CD4-positive, alpha-beta T cell treated with Interleukin-15 for 4 hours (primary cell): ENCODE results near the gene SNRNP70.

ENCODE experiments used
- DNase-seq: peaks from one replicate; pipeline ENCODE4 v3.0.0-alpha.2; 2020; ENCODE audit warnings: low spot score

The SNRNP70 gene

DNA sequence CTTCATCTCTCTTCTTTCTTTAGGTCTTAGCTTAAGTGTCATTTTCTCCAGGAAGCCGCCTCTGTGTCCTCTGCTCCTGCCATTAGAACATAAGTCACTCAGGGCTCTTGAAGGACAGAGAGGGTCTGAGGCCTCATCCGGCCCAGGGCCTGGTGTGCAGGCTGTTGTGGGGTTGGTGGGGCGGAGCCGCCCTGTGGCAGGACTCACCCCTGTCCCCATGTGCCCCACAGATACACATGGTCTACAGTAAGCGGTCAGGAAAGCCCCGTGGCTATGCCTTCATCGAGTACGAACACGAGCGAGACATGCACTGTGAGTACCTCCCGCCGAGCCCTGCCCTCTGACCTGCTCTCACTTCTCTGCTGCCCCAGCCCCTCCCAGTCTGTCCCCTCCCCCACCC is 15.9 kb downstream of the SNRNP70 start:
- no peak for DNase-seq

DNA sequence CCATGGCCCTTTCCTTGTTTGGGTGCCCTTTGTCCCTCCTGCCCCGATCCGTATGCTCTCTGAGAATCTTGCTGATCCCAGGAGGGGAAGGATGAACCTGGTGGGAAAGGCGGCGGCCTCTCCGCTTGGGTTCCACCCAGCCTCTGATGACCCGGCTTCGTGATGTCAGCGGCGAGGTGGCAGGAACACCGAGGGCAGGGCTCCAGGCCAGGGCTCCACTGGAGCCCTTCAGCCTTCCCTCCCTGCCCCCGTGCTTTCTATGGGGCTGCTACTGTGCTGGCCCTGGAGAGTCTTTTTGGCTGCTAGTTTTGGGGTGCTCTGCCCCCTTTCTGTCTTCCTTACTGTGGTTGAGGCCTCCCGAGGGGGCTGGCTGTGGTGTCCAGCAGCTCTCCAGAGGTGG is 17.1 kb downstream of the SNRNP70 start:
- no peak for DNase-seq

DNA sequence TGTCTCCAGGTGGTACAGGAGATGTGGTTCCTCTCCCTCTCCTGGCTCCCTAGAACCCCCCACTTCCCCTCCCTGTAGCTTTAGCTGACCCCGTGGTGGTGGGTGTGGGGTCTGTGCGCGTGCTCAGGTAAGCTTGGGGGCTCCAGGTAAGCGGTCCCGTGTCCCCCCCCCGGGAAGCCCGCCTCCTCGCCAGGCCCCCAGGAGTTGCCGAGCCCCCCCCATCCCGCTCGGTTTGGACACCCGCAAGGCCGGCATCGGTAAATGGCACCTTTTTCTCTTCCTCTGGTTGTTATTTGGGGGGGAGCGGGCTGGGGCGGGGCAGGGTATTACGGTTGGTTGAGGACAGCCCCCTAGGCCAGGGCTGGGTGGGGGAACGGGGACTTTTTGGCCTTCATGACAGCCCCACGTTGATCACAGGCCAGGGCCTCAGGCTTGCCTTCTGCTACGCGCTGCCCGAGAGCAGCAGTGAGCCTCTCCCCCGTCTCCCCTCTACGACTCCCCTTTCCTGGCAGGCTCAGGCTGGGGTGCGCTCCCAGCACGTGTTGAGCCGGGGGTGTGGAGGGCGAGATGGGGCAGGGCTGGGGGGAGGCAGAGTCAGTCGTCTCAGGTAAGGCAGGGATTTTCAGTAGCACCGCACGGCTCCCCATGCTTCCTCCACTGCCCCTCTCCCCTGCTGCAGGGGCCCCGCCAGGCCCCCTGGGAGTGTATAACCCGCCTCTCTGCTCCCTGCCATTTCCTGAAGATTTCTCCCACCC is 18.3 kb downstream of the SNRNP70 start:
- DNase-seq, result no peak

DNA sequence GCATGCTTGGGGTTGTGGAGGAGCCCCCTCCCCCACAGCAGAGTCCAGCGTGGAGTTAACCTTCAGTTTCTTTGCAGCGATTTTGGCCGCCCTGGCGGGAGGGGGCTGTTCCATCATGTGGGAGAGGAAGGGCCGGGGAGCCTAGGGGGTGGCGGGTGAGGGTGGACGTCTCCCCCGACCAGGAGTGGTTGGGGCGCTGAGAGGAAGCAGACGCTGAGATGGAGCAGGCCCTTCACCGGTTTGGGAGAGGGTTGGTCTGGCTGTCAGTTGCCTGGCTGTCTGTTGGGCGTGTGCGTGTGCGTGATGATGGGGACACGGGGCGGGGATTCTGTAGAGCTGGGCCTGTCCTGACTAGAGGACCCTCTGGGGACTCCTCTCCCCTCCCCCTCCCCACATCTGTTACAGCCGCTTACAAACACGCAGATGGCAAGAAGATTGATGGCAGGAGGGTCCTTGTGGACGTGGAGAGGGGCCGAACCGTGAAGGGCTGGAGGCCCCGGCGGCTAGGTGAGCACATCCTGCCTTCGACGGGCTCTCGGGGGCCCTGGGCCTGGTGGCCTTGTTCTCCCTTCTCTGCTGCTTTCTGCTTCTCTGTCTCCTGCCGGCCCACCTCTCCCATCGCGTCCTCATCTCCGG is 19.1 kb downstream of the SNRNP70 start:
- no peak for DNase-seq

DNA sequence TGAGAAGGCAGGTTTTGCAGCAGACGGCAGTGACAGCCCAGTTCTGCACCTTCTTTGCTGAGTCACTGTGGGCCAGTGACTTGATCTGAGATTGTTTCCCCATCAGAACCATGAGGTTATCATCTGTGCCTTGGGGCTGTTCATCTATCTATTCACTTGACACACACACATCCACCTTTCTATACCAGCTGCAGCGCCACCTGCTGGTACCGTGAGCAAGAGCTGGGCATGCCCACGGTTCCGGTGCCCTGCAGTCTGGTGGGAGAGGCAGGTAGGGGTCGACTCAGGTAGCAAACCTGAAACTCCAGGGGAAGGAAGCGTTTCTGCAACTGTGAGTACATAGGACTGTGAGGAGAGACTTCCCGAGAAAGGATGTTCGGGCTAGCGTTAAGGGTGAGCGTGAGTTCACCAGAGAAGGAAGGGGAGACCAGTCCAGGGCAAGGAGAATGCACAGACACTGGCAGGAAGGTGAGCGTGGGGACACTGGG is 21.4 kb downstream of the SNRNP70 start:
- DNase-seq, result peak; percentile 65

DNA sequence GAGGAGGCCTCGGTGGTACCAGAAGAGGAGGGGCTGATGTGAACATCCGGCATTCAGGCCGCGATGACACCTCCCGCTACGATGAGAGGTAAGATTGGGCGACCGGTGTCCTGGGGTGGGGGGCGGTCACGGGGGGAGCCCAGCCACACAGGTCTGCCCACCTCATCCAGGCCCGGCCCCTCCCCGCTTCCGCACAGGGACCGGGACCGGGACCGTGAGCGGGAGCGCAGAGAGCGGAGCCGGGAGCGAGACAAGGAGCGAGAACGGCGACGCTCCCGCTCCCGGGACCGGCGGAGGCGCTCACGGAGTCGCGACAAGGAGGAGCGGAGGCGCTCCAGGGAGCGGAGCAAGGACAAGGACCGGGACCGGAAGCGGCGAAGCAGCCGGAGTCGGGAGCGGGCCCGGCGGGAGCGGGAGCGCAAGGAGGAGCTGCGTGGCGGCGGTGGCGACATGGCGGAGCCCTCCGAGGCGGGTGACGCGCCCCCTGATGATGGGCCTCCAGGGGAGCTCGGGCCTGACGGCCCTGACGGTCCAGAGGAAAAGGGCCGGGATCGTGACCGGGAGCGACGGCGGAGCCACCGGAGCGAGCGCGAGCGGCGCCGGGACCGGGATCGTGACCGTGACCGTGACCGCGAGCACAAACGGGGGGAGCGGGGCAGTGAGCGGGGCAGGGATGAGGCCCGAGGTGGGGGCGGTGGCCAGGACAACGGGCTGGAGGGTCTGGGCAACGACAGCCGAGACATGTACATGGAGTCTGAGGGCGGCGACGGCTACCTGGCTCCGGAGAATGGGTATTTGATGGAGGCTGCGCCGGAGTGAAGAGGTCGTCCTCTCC is 22.6 kb downstream of the SNRNP70 start:
- no peak for DNase-seq

DNA sequence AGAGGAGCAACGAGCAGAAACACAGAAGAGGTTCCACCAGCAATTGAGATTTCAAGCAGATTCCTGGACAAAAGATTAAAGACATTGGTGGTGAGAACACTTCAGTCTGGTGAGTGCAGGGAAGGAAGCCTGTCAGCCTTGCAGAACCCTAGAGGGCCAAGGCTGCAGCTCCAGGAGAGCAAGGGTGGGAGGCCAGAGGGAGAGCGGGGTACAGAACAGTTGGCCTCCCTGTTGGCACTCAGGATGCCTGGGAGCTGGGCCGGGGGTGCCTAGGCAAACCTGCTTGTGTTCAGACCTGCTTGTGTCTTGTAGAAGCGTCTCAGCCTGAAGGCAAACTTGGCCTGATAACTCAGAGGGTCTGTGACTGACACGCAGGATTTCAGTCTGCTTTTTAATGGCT is 23.8 kb downstream of the SNRNP70 start:
- DNase-seq, result no peak

DNA sequence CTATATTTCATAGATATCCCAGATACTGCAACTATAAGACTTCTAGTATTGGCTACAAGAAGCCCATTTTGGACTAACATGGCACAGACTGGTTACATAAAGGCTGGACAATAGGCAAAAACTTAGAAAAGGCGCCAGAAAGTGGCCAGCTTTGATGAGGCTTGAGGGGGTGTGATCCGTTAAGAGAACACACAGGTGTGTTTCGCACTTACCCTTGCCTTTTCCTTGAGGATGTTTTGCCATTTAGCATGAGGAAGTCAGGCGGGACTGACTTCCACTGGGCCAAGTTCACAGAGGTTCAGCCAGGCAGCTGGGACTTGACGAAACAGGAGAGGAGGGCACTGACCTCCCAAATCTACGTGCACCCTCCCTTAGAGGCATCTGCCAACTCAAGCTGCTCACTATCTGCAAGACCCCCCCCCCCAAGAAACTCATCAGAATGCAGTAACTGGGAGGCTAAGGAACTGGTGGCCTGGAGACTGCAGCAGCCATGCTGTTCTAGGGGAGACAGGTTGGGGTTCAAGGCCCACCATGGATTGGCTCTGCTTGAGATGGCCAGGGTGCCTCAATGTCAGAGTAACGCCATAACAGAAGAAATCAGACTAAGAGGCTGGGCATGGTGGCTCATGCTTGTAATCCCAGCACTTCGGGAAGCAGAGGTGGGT is 24.4 kb downstream of the SNRNP70 start:
- no peak for DNase-seq

DNA sequence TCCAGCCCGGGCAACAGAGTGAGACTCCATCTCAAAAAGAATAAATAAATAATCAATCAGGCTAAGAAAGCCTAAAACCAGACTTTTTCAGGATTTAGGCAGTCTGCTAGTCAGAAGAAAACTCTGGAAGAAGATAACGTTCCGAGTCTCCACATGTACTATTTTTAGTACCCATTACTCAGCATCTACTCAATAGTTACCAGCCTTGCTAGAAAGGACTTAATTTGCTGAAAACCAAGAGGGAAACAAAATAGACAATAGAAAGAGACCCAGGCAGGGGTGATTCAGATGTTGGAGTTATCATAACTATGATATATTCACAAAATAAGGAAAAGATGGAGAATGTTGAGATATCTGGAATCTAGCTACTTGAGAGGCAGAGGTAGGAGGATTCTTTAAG is 25.3 kb downstream of the SNRNP70 start:
- DNase-seq, result no peak

DNA sequence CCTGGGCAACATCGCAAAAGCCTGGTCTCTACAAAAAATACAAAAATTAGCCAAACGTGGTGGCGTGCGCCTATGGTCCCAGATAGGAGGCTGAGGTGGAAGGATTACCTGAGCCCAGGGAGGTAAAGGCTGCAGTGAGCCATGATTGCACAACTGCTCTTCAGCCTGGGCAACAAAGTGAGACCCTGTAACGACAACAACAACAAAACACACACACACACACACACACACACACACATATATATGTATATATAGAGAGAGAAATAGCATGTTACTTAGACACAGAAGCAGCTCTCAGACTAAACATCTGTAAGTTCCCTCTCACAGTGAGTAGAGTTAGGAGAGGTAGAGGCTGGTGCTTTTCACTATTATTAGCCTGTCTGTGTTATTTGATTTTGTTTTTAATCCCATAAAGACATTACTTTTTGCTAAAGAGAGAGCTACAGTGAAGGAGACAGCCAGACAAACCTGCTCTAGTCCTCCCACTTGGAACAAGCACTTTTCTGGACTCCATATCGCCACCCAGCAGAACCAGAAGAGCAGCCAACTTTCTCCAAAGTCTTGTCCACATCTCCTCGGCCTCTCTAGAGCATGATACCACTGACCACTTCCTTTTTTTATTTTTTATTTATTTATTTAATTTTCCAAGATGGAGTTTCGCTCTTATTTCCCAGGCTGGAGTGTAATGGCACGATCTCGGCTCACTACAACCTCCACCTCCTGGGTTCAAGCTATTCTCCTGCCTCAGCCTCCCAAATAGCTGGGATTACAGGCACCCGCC is 26.2 kb downstream of the SNRNP70 start:
- no peak for DNase-seq

DNA sequence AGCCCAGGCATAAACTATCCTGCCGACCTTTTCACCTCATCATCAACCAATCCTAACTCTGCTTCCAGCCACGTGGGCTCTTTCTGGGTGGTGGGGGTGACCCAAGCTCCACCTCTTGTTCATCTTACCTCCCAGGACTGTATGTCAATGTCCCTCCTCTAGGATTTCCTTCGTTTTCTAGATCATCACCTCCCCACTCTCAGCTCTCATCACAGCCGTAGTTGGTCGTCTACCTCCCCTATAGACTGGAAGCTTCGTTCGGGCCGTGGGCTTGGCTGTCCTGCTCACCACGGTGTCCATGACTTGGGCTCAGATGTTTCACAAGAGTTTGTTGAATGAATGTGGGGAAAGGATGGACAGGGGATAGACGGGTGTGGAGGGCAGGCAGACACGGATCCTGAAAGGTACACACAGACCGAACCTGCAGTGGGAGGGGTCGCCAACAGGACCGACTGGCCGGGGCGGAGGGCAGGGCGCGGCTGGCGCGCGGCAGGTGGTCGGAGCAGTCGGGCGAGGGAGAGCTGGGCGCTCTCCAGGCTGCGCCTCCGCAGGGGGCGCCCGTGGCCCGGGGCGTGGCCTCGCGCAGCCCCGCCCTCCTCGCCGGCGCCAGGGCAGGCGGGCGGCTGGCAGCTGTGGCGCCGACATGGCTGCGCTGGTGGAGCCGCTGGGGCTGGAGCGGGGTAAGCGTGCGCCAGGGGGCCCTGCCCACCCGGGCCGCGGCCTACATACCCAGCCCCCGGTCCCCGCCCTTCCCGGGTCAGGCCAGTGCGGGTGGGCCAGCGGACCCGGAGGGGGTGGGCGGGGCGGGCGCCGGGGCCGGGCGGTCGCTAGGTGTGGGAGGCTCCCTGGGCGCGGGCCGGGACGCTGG is 28.7 kb downstream of the SNRNP70 start, which contains the start of gene LIN7B:
TSS of gene LIN7B (plus strand) at position 609 of the 868 bp plus-strand sequence. CDS start at position 644, 35 bp downstream.
- DNase-seq, result peak; percentile 72

DNA sequence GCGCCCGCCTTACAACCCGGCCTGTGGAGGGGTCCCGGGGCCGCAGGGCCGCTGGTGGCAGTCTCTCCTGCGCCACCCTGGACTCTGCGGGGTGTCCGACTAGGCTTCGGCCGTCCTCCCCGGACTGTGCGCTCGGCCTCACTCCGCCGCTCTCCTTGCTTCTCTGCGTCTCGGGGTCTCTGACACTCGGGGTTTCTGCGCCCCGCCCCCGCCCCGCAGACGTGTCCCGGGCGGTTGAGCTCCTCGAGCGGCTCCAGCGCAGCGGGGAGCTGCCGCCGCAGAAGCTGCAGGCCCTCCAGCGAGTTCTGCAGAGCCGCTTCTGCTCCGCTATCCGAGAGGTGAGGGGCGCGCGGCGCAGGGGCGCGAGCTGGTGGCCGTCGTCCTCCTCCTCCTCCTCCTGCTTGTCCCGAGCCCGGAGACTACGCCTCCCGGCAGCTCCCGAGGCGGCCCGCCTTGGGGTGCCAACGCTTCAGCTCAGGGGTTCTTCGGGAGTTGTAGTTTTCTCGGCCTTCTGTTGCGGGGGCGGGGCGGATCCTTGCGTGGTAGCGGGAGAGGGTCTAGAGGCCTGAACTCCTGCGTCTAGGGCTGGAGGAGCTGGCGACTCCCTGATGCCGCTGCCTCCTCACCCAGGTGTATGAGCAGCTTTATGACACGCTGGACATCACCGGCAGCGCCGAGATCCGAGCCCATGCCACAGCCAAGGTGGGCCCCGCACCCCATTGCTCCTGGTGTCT is 29.5 kb downstream of the SNRNP70 start:
- peak; percentile 48 for DNase-seq

DNA sequence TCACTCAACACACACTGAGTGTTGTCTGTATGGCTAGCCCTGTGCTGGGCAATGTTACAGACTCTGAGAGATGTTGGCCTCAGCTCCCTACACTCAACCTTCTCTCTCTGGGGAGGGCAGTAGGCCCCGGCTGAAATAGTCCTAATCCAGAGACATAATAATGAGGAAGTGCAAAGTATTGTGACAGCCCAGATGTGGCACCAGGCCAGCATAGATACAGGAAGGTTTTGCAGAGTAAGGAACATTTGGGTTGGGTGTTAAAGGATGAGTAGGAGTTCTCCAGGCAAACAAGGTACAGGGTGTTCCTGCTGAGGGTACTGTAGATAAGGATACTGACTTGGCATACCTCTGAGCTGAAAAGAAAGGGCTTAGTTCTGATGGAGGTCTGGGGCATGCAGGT is 31.3 kb downstream of the SNRNP70 start:
- no peak for DNase-seq

DNA sequence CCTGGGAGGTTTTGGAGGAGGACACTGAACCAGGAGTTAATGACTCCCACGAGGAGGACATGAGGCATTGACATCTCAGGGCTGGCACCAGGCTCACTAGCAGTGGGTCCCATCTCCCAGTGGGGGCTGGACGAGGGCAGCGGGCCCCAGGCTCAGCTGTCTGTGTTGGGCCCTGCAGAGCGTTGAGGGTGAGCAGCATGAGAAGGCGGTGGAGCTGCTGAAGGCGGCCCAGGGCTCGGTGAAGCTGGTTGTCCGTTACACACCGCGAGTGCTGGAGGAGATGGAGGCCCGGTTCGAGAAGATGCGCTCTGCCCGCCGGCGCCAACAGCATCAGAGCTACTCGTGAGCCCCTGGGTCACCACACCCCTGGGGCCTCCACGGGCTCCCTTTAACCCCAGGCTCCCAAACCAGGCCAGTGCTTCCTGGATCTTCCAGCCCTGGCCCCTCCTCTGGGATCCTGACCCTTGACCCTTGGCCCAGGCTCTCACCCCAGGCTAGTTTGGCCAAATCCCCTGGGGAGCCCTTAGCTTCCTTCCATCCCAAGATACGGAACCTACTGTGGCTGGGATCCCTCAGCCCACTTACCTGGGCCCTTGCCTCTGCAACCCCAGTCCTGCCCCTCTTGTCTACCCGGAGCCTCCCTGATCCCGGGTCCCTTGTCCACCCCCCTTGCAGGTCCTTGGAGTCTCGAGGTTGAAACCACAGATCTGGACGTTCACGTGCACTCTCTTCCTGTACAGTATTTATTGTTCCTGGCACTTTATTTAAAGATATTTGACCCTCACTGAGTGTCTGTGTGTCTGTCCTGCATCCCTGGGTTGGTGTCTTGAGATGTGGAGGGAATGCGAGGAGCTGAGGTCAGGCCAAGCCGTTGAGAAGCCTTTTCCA is 32.7 kb downstream of the SNRNP70 start:
- no peak for DNase-seq

DNA sequence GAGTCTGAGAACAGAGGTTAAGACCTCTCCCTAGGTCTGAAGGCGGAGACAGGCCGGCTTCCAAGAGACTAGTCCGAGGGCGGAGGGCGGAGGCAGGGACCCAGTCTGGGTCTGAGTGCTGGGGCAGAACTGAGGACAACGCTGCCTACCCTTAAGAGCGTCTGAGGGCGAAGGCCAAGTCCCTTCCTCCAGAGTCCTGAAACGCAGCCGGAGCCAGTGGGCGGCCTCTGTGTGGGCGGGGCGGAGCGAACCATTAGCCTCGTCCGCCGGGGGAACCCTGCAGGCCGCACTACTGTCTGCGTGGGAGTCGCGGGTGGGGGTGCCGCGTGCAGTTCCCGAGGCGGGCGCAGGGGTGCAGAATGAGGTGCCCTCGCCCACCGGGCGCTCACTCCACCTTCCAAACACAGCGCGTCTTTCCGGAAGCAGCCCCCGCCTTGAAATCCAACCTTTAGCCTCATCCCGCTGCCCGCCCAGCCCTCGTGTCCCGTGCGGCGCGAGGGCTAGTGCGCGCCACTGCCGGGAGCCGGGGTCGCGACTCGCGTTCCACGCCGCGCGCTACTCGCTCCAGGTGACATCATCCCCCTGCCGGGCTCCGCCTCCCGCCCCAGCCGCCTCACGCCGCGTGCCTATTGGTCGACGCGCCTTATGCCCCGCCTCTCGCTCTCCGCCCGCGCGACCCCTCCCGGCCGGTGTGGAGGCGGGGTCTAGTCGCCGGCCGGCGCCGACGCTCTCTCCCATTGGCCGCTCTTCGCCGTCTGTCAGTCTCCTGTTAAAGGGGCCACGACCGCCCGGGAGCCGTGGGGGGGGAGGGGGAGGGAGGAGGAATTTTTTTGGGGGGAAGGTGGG is 33.5 kb downstream of the SNRNP70 start, which contains the start of gene C19orf73:
TSS of gene C19orf73 (minus strand) at position 579 of the 846 bp plus-strand sequence. CDS start at position 458, 121 bp downstream.
- DNase-seq, result peak; percentile 96

DNA sequence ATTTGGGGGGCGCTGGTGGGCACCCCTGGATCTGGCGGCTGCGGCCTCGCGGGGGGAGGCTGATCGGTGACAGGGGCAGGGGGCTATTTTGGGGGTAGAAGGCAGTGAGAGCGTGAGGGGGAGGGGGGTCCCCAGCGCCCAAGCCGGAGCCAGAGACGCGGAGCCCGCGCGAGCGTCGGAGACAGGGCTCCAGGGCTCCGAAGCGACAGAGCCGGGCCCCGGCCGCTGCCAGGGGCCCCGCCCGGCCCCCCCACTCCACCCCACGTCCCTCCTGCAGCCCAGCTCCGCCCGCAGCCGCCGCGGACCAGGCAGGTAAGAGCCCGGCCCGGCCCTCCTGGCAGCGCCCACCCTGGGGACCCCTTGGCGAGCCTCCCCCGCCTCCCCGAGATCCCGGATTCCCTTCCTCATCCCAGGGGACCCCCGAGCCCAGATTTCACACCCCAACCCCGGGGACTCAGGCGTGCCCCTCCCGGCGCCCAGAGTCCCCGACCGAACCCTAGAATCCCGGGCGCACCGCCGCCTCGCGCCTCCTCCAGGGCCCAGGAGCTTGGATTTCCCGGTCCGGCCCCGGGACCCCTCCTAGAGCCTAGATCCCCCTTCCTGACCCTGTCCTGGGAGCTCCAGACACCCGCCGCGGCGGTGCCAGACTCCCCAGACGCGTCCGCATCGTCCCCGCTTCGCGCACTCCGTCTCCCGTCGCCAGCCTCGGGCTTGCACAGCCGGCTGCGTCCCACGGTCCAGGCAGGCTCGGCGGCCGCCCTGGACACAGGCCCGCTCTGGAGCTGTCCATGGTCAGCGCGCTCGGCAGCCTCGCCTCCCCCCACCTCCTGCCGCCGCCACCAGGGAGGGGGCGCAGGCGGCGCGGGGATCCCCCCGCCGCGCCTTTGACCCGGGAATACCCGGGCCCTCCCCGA is 34.4 kb downstream of the SNRNP70 start, which contains the start of gene PPFIA3:
TSS of gene PPFIA3 (plus strand) at position 134 of the 914 bp plus-strand sequence. CDS start 8,330 bp downstream, outside the sequence.
- no peak for DNase-seq
